Epithelial cell of proximal tubule (primary cell): ENCODE measurements around the gene MCHR1. TPM values are rescaled to one million over a fixed set of nuclear protein-coding genes. Genes with fewer than 3 reads are reported as not detected.
A peak's percentile ranks its signal among the peaks of the same experiment; 100 is the strongest.

Experiments used
- DNase-seq: peaks from one replicate; pipeline ENCODE4 v3.0.0-alpha.2; 2011; ENCODE audit warnings: low read depth
- H3K4me3 ChIP-seq: 2 replicates; pipeline ENCODE4 v1.5.1; 2011; ENCODE audit warnings: low read depth, mild to moderate bottlenecking, low read length
- CTCF ChIP-seq: conservative IDR thresholded peaks from 2 replicates; pipeline ENCODE4 v1.5.1; 2012; ENCODE audit warnings: low read depth, mild to moderate bottlenecking, low read length
- total RNA-seq: library from RNA; depleted of rRNA; stranded (reverse); fragments of >200 nt; gene quantifications from 2 replicates; pipeline ENCODE4 v1.2.3, GENCODE V29; 2015

The MCHR1 gene
- total RNA-seq = 0.23 TPM in 1 of 2 replicates, not detected in the other

- TF ChIP-seq CTCF = no peak
- H3K4me3 ChIP-seq = peak within 1 kb of the TSS; percentile 46
- no peak for DNase-seq
These were observed at the start of gene MCHR1 for GRCh38 chr22:40679249-40679963. MCHR1 (plus strand) TSS chr22:40679484; CDS start chr22:40679653, 169 bp downstream.

- no peak for DNase-seq
- H3K4me3 ChIP-seq = no peak overlapping the region
- no peak for TF ChIP-seq CTCF
These were observed 47.4 kb upstream of the MCHR1 start for GRCh38 chr22:40631925-40632324.

GRCh38 chr22:40633036-40633435, 46.2 kb upstream of the MCHR1 start:
- no peak for DNase-seq
- H3K4me3 ChIP-seq = no peak overlapping the region

GRCh38 chr22:40634119-40634903, 45.0 kb upstream of the MCHR1 start:
- DNase-seq = no peak
- TF ChIP-seq CTCF = no peak
- H3K4me3 ChIP-seq = no peak overlapping the region

More at GRCh38 chr22:40633036-40633435, 46.2 kb upstream of the MCHR1 start:
- no peak for TF ChIP-seq CTCF

GRCh38 chr22:40635043-40635939, 44.0 kb upstream of the MCHR1 start:
- peak overlapping the region; percentile 68 for H3K4me3 ChIP-seq
- DNase-seq = no peak
- no peak for TF ChIP-seq CTCF

GRCh38 chr22:40635940-40636379, 43.3 kb upstream of the MCHR1 start:
- DNase-seq = no peak
- TF ChIP-seq CTCF = no peak
- H3K4me3 ChIP-seq = peak overlapping the region; percentile 68
